ENCODE data around the gene RIMBP2.

Gene RIMBP2

DNA sequence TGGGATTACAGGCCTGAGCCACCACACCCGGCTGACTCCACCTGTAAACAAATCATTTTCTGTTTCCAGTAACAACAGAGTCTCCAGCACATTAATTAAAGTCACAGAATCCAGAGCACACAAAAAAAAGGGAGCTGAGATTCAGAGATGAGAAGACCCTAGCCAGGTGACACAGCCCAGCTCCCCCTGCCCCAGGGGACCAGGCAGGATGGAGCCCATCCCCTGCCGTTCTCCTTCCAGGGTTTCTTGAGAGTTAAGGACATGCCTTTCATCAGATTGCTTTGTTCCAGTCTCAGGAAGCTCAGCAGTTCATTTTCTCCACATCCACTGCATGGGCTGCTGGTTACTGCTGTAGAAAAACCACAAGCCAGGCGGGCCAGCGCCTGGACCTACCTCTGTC lies 81.2 kb downstream of the RIMBP2 start:
- DNase-seq (ENCODE audit: low read depth in 2 of 2, low spot score in 1 of 2), result no peak

DNA sequence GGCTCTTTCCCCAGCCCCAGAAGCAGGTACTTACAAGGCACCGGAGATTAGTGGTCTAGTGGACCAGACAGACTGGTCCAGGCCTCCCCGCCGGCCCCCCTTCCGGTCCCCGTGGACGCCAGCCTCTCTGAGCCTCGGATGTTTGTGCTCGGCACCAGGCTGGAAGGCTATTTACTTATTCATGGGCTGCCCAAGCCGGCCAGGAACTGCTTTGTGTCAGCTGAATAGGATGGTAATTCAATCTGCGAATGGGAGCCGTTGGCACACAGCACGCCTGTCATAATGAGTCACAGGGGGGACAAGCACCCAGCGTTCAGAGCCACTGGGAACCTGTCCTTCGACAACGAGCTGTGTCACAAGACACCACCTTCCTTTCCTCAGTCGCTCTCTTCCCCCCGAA lies 82.3 kb downstream of the RIMBP2 start:
- DNase-seq (ENCODE audit: low read depth in 2 of 2, low spot score in 1 of 2), result no peak

DNA sequence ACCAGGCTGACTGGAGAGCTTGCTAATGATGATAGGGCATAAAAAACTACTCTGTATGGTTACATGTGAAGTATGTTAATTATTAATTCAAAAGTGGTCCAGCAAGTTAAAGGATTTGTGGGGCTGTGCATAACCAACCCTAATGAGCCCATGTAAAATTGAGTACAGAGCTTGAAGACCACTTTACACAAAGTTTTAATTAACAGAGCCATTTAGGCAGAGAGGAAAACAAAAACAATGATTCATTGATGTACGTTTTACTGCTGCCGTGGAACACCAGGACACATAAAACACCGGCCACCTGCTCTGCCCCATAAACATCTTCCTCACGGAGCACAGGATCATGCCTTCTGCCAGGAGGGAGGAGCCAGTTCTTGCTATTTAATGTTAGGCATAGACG lies 83.5 kb downstream of the RIMBP2 start:
- DNase-seq (ENCODE audit: low read depth in 2 of 2, low spot score in 1 of 2), result no peak

DNA sequence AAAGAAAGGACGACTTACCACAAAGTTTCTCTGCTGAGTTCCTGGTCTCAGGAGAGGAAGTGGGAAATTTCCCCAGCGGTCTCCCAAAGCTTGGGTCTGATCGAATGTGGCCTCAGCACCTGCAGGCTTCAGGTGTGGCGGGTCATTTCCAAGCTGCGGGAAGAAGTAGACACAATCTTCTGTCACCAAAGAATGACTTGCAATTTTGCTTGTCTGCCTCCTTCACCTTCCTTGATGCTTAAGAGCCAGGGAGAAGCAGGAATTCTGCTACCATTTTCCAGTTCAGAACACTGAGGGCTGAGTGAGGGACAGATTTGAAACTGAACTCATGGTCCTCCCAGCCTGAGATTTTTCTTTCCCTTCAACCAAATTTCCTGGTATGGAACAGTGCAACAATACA lies 87.8 kb downstream of the RIMBP2 start:
- no peak for DNase-seq (ENCODE audit: low read depth in 2 of 2, low spot score in 1 of 2)

DNA sequence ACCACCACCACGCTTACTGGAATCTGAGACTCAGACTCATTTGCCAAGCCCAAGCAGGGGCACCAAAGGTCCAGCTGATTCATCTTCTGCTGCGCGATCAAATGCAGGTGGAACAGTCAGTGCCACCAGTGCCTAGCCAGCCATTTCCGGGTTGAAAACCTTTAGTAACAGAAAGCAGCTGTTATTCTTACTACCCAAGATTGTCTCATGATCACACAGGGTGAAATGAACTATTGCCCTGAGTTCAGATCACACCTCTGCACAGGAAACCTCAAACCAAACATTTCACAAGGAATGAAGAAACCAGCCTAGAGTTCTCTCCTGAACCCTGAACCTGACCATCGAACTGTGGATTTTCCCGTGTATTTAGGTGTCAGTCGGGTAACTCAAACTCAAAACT lies 88.9 kb downstream of the RIMBP2 start:
- no peak for DNase-seq (ENCODE audit: low read depth in 2 of 2, low spot score in 1 of 2)

DNA sequence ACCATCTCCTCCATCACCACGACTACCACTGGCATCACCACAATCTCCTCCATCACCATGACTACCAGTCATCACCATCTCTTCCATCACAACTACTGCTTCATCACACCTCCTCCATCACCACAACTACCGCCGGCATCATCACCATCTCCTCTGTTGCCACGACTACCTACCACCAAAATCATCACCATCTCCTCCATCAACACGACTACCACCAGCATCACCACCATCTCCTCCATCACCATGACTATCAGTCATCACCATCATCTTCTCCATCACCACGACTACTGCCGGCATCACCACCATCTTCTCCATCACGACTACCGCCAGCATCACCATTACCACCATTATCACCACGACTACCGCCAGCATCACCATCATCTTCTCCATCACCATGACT lies 89.5 kb downstream of the RIMBP2 start:
- DNase-seq (ENCODE audit: low read depth in 2 of 2, low spot score in 1 of 2), result no peak

DNA sequence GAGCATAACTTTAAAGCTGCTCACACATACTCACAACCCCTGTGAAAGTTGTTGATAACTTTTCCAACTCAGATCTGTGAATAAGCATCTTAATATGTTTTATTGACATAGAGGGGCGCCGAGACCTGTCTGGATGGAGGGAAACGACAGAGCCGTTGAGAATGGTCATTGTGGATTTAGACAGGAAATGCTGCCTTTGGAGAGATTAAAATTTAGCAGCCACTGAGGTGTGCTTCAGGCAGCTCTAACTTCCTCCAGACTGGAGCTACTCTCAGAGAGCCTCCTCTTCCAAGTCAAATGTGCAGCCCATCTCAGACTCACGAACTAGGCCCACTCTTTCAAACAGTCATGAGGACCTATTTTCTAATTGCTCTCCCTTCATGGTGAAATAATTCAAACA lies 90.9 kb downstream of the RIMBP2 start:
- no peak for DNase-seq (ENCODE audit: low read depth in 2 of 2, low spot score in 1 of 2)

DNA sequence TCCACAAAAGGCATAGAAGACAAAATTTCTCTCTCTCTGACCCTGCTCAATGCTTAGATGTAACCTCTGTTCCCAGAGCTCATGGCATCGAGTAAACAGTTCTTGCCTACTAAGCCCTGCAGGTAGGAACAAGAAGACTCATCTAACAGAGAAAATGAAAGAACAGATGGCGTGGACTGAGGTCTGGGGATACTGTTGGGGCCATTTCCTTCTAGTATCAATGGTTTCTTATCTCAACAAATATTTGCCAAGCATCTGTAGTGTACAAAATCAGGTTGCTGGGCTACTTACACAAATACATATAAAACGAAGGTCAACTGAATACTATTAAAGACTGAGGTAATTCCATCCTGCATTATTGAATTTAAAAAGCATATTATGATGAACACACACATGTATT lies 93.3 kb downstream of the RIMBP2 start:
- DNase-seq (ENCODE audit: low read depth in 2 of 2, low spot score in 1 of 2), result no peak

DNA sequence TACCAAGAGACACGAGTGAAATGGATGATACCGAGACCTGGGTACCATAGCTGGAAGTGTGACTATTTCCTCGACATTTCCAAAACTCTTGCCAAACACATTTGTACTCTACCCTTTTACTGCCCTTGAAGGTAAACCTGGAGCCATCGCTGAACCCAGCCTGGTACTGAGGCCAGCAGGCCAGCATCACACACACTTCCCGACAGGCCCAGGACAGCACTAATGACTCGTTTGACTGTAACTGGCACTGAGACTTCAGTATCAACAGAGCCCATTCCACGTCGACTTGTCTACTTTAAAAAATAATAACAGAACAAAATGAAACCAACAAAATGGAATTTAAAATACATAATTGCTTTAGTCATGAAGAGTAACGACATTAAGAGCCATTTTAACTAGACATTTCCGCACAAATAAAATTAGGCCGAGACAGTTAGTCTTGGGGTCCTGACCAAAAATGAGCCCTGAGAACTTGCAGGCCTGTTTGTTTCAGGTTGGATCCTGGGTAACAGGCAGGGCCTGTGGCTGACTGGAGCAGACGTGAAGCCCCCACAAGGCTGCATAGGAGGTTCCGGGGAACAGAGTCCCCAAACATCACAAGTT lies 94.3 kb downstream of the RIMBP2 start:
- DNase-seq (ENCODE audit: low read depth in 2 of 2, low spot score in 1 of 2), result no peak

DNA sequence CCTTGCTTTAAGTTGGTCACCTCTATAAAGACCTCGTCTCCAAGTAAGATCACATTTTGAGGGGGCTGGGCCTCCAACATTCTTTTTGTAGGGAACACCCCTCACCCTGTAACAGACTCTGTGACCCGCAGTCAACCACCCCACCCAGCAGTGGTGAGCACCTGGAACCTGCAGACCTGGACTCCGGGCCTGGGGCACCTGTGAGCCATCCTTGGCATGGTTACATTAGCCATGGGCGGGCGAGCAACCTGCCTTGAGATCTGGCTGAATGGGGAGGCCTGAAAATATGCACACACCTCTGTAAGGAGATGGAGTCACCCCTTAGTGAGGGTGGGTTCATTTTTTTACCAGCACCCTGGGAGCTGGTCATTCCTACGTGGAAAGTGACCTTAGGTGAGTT lies 95.3 kb downstream of the RIMBP2 start:
- no peak for DNase-seq (ENCODE audit: low read depth in 2 of 2, low spot score in 1 of 2)

DNA sequence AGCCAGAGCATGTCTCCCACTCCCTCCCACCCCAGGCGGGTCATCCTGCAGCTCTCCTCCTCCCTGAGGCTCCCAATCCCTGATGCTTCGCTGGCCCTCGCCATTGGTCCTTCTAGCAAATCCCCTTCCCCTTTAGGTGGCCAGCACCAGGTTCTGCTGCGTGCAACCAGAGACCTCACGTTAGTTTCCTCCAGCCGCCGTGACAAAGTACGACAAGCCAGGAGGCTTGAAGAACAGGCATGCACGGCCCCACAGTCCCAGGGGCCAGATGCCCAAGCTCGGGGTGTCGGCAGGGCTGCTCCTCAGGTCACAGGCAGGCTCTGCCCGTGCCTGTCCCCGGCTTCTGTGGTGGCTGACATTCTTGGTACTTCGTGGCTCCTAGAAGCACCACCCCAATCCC lies 95.8 kb downstream of the RIMBP2 start:
- DNase-seq (ENCODE audit: low read depth in 2 of 2, low spot score in 1 of 2), result no peak

DNA sequence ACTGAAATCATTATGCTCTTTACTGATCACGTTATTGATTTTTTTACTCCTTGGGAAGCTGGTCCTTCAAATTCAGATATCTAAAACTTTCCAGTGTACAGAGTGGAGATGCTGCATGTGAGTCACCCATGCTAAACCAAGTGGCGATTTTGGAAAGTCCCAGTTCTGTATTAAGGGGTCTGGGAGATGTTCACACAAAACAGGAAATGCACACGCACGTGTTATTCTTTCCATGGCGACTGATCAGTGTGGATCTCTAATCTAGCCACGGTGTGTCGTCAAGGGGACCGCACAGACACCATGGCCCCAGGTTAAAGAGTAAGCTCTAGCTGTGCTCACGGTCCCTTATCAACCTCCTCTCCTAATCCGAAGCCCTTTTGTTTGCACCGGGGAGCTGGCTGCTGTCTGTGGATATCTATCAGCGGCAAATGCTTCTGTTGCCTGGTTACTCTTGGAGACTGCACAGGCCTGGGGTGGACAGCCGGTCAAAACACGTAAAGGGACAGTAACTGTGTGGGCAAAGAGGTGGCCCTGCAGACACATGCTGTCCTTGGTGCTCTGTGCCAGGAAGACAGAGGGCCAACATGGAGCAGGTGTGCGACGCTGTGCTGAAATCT lies 96.6 kb downstream of the RIMBP2 start:
- DNase-seq (ENCODE audit: low read depth in 2 of 2, low spot score in 1 of 2), result no peak

DNA sequence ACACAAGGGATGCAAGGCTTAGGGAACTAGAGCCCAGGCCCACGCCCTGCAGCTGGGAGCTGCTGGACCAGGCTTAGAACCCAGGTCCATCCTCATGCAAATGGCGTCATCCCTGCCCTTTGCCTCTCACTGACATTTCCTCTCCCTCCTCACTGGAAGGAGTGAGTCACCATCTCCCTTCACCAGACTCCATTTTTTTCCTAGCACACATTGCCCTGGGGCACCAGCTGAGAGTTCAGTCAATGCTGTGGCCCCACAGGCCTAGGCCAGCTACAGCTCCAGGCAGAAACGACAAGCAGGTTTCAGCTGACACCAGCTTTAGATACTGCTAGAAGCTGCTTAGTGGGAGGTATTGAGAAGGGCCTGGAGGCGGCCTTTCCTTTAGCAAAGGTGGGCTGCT lies 98.9 kb downstream of the RIMBP2 start:
- no peak for DNase-seq (ENCODE audit: low read depth in 2 of 2, low spot score in 1 of 2)

DNA sequence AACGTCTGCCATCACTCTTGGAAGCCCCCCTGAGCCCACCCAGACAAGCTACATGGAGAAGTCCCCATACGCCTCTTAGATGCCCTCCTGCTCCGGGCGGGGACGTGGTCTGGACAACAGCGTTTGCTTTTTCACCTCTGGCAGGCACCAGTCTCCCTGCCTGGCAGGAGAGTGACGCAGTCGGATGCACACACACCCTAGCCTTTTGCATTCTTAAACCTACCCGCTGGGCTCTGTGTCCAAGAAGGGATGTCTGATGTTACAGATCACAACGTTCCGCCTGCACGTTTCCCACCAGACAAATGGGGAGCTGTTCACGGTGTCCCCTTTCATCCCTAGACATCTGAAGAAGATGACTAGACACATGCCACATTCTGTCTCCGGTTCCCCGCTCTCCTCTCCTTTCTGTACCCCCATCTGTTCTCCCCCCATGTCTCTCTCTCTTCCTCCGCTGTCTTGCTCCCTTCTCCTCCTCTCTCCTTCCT lies 100.2 kb downstream of the RIMBP2 start:
- no peak for DNase-seq (ENCODE audit: low read depth in 2 of 2, low spot score in 1 of 2)

DNA sequence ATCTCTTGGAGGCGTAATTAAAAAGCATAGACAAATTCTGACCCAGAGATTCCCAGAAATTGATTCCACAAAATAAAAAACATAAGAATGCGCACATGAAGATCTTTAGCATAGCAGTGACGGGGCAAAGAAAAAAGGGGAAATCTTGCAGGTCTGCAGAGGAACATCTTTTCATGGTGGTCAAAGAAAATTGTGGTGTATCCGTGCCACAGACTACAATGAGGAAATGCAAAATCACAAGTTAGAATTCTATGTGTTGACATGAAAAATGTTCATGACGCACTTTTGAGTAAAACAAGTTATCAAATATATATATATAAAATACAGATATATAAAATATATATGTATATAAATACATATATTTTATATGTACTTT lies 101.6 kb downstream of the RIMBP2 start:
- DNase-seq (ENCODE audit: low read depth in 2 of 2, low spot score in 1 of 2), result no peak

DNA sequence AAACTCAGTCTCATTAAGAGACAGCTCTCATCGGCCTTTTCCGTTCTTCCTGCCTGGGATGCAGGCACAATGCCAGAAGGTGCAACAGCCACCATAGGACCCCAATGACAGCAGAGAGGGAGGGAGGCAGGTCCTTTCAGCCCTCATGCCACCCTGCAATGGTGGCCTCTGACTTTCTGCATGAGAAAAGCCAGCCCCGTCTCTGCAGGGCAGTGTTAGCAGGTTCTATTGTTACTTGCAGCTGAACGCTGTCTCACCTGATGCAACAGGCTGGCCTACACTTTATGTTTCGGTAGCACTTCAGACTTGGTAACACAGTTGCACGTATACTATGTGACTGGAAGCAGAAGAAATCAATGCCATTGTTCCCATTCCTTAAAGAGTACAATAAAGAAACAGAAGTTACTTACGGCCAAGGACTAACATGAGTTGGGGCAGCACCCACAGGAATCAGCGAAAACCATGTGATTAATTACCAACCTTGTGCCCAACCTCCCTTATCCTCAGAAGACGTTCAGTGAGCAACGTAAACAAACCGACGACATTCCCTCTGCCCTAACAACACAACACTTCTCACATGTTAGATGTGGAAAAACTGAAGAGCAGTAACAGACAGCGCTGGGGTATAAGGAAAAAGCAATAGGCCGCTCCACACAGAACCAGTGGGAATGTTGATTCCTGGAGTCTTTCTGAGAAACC lies 102.1 kb downstream of the RIMBP2 start:
- no peak for DNase-seq (ENCODE audit: low read depth in 2 of 2, low spot score in 1 of 2)

DNA sequence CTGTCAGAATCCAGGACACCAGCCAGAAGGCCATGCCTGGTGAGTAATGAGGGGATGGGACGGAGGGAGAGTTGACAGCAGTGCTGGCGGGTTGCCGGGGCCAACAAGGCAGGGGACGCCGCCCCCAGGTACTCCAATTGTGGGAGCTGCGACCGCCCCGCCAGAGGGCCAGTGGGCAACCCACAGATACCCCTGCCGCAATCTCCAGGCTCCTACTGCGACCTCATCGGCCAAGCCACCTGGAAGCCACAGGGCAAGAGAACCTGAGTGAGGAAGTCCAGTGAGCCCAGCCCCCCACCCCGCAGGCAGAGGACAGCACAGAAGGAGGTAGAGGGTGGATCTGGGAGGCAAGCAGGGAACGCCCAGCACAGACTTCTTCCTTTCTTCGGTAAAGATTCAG lies 103.0 kb downstream of the RIMBP2 start:
- DNase-seq (ENCODE audit: low read depth in 2 of 2, low spot score in 1 of 2), result no peak

DNA sequence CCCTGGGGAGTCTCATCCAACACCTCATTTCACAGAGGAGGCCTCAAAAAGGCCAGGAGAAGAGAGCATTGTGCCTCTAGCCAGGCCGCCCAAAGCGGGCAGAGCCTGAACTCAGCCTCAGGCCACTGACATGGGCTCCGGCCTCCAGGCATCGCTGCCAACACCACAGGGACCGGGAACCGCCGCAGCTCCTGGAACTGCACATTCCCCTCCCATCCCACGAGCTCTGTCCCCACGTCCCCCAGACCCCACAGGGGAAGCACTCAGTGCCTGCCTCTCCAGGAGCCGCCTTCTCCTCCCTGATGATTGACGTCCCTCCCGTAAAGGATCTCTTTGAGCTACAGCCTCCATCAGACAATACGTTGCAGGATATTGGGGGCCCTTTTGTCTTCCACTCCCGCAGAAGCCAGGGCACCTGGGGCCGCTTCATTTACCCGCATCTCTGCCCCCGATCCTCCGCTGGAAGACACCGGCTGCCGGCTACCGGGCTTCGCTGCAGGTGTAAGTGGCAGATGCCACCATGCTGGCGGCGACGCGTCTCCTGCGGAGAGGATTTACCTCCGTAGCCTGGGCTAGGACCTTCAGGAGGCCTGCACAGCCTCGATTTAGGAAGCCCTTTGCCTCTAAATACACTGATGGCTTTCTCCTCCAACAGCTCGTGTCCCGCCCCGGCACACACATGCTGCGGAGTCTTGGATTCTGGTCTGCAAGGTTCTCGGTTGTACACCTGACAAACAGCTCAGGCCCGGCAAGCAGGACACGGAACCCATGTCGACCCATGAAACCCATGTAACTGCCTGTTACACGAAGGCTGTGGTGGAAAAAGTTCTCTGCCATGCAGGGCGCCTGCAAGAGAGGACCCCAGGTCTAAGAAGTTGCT lies 104.8 kb downstream of the RIMBP2 start:
- no peak for DNase-seq (ENCODE audit: low read depth in 2 of 2, low spot score in 1 of 2)

DNA sequence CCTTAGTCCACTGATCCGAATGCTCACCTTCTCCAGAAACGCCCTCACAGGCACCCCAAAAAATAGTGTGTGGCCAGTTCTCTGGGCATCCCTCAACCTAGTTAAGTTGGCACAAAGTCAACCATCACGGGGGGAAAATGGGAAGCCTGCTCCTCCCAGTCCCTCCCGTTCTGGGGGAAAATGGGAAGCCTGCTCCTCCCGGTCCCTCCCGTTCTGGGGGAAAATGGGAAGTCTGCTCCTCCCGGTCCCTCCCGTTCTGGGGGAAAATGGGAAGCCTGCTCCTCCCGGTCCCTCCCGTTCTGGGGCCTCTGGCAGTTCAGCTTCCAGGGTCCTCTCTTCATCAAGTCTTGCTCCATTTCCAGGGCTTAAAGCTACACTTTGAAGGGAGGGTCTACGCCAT lies 106.1 kb downstream of the RIMBP2 start:
- DNase-seq (ENCODE audit: low read depth in 2 of 2, low spot score in 1 of 2), result no peak

DNA sequence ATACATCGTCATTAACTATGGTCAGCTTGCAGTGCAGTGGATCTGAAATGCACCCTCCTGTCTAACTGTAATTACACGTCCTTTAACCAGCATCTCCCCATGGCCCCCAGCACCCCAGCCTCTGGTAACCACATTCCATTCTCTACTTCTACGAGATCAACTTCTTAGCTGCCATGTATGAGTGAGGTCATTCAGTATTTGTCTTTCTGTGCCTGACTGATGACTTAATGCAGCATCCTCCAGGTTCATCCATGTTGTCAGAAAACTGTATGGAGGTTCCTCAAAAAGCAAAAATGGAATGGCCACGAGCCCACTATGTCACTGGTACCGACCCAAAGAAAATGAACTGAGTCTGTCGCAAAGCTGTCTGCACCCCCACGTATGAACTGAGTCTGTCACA lies 107.3 kb downstream of the RIMBP2 start:
- DNase-seq (ENCODE audit: low read depth in 2 of 2, low spot score in 1 of 2), result no peak

DNA sequence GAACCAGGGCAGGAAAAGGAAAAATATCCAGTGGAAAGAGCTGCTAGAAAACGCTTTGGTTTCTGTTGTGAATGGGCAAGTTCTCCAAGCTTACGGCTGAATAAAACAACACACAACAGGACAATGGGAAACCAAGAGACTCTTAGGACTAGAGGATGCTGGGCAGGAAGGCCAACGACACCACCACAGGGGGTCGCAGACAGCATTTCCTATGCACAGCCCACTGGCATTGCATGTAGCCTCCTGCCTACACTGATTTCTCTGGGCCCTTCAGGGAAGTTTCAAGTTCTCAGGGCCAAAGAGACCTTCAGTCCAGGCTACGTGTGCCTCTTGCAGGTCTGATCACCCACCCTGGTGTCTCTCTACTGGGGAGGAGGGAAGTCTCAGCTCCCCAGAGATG lies 108.0 kb downstream of the RIMBP2 start:
- no peak for DNase-seq (ENCODE audit: low read depth in 2 of 2, low spot score in 1 of 2)

DNA sequence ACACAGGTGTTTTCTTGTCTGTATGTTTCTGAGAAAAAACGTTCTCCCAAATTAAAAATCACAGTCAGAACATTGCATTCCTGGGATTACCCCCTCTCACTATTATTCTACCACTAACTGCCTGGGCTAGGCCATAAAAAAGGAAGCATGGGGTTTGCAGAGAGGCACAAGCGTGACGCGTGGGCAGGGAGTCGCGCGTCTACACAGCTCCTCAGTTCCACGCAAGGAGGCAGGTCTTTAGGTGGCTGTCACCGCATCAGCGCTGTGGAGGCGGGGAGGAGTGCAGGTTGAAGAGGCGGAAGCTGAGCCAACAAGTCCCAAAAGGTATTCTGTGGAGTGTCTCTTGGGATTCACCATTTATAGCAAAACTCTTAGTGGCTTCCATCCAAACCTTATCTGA lies 109.9 kb downstream of the RIMBP2 start:
- no peak for DNase-seq (ENCODE audit: low read depth in 2 of 2, low spot score in 1 of 2)

Data from stimulated activated CD8-positive, alpha-beta memory T cell treated with anti-CD3 and anti-CD28 coated beads, Interleukin-4, amount 100 ng/mL, for 1 hour (primary cell).